RWPE1 (cell line): ENCODE data around the gene DNLZ.

Source experiments
- CTCF ChIA-PET: fragments of 350-600 bp; sonication (Branson Sonifier 250); formaldehyde crosslinking; extraction: SDS; loops from one replicate; lab custom pipeline; 2021; lab: Yijun Ruan, JAX
- POLR2A ChIA-PET: fragments of 400-600 bp; formaldehyde crosslinking; extraction: SDS; loops from one replicate; lab custom pipeline; 2020; ENCODE audit warnings: antibody characterized with exemption; ENCODE audit not compliant: low non-redundant PET; lab: Yijun Ruan, JAX
- DNase-seq: peaks from one replicate; pipeline ENCODE4 v3.0.0; 2012; ENCODE audit warnings: low spot score
- H3K27ac ChIP-seq: fragments of 450-650 bp; 2 replicates; pipeline ENCODE4 v1.5.1; 2017
- TF ChIP-seq, protein P1 (sequence below): fragments of 450-650 bp; conservative IDR thresholded peaks from 2 replicates; pipeline ENCODE4 v1.5.1; 2017; ENCODE audit warnings: low read depth, mild to moderate bottlenecking

Gene DNLZ

GRCh38 chr9:136359774-136360718, 3.5 kb downstream of the DNLZ start:
- TF ChIP-seq, protein P1, sequence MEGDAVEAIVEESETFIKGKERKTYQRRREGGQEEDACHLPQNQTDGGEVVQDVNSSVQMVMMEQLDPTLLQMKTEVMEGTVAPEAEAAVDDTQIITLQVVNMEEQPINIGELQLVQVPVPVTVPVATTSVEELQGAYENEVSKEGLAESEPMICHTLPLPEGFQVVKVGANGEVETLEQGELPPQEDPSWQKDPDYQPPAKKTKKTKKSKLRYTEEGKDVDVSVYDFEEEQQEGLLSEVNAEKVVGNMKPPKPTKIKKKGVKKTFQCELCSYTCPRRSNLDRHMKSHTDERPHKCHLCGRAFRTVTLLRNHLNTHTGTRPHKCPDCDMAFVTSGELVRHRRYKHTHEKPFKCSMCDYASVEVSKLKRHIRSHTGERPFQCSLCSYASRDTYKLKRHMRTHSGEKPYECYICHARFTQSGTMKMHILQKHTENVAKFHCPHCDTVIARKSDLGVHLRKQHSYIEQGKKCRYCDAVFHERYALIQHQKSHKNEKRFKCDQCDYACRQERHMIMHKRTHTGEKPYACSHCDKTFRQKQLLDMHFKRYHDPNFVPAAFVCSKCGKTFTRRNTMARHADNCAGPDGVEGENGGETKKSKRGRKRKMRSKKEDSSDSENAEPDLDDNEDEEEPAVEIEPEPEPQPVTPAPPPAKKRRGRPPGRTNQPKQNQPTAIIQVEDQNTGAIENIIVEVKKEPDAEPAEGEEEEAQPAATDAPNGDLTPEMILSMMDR = no peak
- peak overlapping the region; percentile 88 for H3K27ac ChIP-seq
- ChIA-PET POLR2A (no interaction called here), CTCF (interaction anchor here (0.7 kb wide), 1 partner anchor 43 kb away, joined by 6 read pairs; no protein-coding TSS in a partner anchor)
- DNase-seq = no peak

GRCh38 chr9:136358888-136359287, 4.7 kb downstream of the DNLZ start:
- TF ChIP-seq, protein P1 = no peak
- peak overlapping the region; percentile 30 for H3K27ac ChIP-seq
- no peak for DNase-seq
- ChIA-PET POLR2A (no interaction called here), CTCF (interaction anchor here (0.6 to 1.0 kb wide), 3 partner anchors 13 to 284 kb away, joined by 3 read pairs; no protein-coding TSS in a partner anchor)

DNA sequence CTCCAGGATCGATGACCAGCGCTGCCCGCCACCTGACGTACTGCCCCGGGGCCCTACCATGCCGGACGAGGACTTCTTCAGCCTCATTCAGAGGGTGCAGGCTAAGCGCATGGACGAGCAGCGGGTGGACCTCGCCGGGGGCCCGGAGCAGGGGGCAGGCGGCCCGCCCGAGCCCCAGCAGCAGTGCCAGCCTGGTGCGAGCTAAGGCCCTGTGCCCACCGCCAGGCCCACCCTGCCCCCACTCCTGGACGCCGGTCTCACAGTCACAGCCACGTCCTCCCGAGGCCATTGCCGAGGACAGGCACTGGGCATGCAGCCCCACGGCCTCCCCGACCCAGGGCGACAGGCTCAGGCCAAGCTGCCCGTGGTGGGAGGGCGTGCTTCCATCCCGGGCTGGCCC, 5.5 kb downstream of the DNLZ start:
- ChIA-PET POLR2A (no interaction called here), CTCF (interaction anchor here (1.0 kb wide), 1 partner anchor 18 kb away, joined by 3 read pairs; no protein-coding TSS in a partner anchor)
- TF ChIP-seq, protein P1 = no peak
- DNase-seq = no peak
- H3K27ac ChIP-seq = peak overlapping the region; percentile 30

GRCh38 chr9:136357202-136357725, 6.3 kb downstream of the DNLZ start:
- ChIA-PET CTCF (interaction anchor here (0.6 kb wide), 1 partner anchor 185 kb away, joined by 4 read pairs; no protein-coding TSS in a partner anchor), POLR2A (no interaction called here)
- peak overlapping the region; percentile 30; the same call in 1 of the 2 replicates for H3K27ac ChIP-seq
- TF ChIP-seq, protein P1 = no peak
- no peak for DNase-seq

DNA sequence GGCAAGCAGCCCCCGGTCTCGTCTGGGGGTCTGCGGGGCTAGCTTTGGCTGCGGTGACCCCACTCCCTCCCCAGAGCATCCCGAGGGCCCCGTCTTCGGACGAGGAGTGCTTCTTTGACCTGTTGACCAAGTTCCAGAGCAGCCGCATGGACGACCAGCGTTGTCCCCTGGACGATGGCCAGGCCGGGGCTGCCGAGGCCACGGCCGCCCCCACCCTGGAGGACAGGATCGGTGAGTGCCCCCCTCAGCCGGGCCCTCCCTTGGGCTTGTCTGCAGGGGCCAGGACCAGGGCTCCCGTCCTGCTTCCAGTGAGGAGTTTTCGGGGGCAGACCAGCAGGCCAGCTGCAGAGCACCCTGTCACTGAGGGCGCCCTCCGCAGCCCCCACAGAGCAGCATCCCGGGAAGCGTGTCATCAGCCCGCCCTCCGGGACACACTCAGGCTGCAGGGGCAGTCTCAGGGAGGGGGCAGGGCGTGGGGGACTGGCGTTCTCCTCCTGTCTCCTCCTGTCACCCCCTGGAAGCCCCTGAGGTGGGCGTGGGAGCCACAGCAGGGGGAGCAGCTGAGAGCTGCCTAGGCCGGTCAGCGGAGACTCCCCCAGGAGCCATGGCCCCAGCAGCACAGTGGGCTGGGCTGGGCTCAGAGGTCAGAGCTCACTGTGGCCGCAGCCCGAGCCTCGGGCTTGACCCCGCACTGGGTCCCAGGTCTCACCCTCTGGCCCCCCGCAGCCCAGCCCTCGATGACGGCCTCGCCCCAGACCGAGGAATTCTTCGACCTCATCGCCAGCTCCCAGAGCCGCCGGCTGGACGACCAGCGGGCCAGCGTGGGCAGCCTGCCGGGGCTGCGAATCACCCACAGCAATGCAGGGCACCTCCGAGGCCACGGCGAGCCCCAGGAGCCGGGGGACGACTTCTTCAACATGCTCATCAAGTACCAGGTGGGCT, 7.7 kb downstream of the DNLZ start:
- DNase-seq = no peak
- TF ChIP-seq, protein P1 = no peak
- no peak overlapping the region for H3K27ac ChIP-seq
- POLR2A ChIA-PET = interaction anchor here (0.6 kb wide), 1 partner anchor 10 kb away, joined by 3 read pairs; no protein-coding TSS in a partner anchor
- CTCF ChIA-PET = interaction anchor here (0.6 to 0.8 kb wide), 4 partner anchors 10 to 514 kb away, joined by 3 to 5 read pairs (median 3); no protein-coding TSS in a partner anchor
